OCI-LY7 (cell line): ENCODE data around the gene SCART1. TPM values are rescaled to one million over a fixed set of nuclear protein-coding genes. Genes with fewer than 3 reads are reported as not detected.

Source experiments
- BruUV-seq: library from RNA; stranded (reverse); fragments of 400-500 nt; replicated peaks from 2 replicates; lab custom pipeline; 2021; lab: Mats Ljungman, UMichigan
- CTCF ChIA-PET: fragments of 300-600 bp; sonication (Branson Sonifier 250); formaldehyde crosslinking; loops from one replicate; lab custom pipeline; 2022; ENCODE audit warnings: antibody characterized with exemption; ENCODE audit not compliant: unreplicated experiment; lab: Charles Lee
- POLR2A ChIA-PET: fragments of 300-600 bp; sonication (Branson Sonifier 250); formaldehyde crosslinking; loops from one replicate; lab custom pipeline; 2022; ENCODE audit warnings: antibody characterized with exemption; lab: Charles Lee
- DNase-seq: peaks from one replicate; pipeline ENCODE4 v3.0.0-alpha.2; 2015; ENCODE audit warnings: low spot score
- H2AFZ ChIP-seq: fragments of 200-600 bp; sonication (generic), shearing (Covaris generic); 2 replicates; pipeline ENCODE4 v1.6.1; 2014; ENCODE audit warnings: mild to moderate bottlenecking, antibody characterized with exemption, low read length, moderate library complexity
- H3K27ac ChIP-seq: fragments of 200-600 bp; sonication (generic); 2 replicates; pipeline ENCODE4 v1.5.1; 2014; ENCODE audit warnings: mixed run types, low read depth, mild to moderate bottlenecking, moderate library complexity, low read length, inconsistent platforms; ENCODE audit not compliant: poor library complexity, severe bottlenecking
- H3K36me3 ChIP-seq: fragments of 200-600 bp; sonication (generic); 2 replicates; pipeline ENCODE4 v1.6.1; 2014; ENCODE audit warnings: mild to moderate bottlenecking, antibody characterized with exemption, low read length, moderate library complexity, mixed read lengths; ENCODE audit not compliant: insufficient read depth
- H3K4me1 ChIP-seq: fragments of 200-600 bp; sonication (generic); 2 replicates; pipeline ENCODE4 v1.5.1; 2014; ENCODE audit warnings: mild to moderate bottlenecking, low read length; ENCODE audit not compliant: insufficient read depth, poor library complexity, severe bottlenecking
- H3K4me2 ChIP-seq: fragments of 200-600 bp; sonication (generic); 2 replicates; pipeline ENCODE4 v1.6.1; 2014; ENCODE audit warnings: mild to moderate bottlenecking, low read length
- H3K4me3 ChIP-seq: fragments of 200-600 bp; sonication (generic); 2 replicates; pipeline ENCODE4 v1.5.1; 2014; ENCODE audit warnings: mild to moderate bottlenecking, low read depth, low read length; ENCODE audit not compliant: poor library complexity, severe bottlenecking
- H3K79me2 ChIP-seq: fragments of 200-600 bp; sonication (generic); 2 replicates; pipeline ENCODE4 v1.6.1; 2016; ENCODE audit warnings: low read depth, mild to moderate bottlenecking, low read length, moderate library complexity, mixed read lengths; ENCODE audit not compliant: insufficient read depth
- H3K9me2 ChIP-seq: fragments of 200-600 bp; sonication (generic); 2 replicates; pipeline ENCODE4 v1.6.1; 2016; ENCODE audit warnings: mild to moderate bottlenecking, low read length, mixed read lengths; ENCODE audit not compliant: insufficient read depth
- H3K9me3 ChIP-seq: fragments of 200-600 bp; sonication (generic); 2 replicates; pipeline ENCODE4 v1.6.1; 2014; ENCODE audit warnings: mild to moderate bottlenecking, mixed run types, low read length, mixed read lengths
- H4K20me1 ChIP-seq: fragments of 200-600 bp; sonication (generic); 2 replicates; pipeline ENCODE4 v1.6.1; 2014; ENCODE audit warnings: mild to moderate bottlenecking, antibody characterized with exemption, low read length, moderate library complexity, mixed read lengths; ENCODE audit not compliant: insufficient read depth
- EZH2phosphoT487 ChIP-seq: fragments of 200-600 bp; sonication (generic); IDR thresholded peaks from 2 replicates; pipeline ENCODE4 v1.6.1; 2018; ENCODE audit warnings: low read depth, borderline replicate concordance, mild to moderate bottlenecking, mixed run types, antibody characterized with exemption, low read length, moderate library complexity, mixed read lengths
- intact Hi-C: fragments of 100-400 bp; cut with micrococcal nuclease; formaldehyde crosslinking; loops from one replicate; pipeline ENCODE4 v1.10.0; 2022; ENCODE audit not compliant: unreplicated experiment
- total RNA-seq, 2 experiments: library from RNA; depleted of rRNA in 1 of 2; stranded (reverse); fragments of >200 nt in 1 of 2; shearing (Covaris generic) in 1 of 2; gene quantifications; 2 replicates each; pipeline ENCODE4 v1.2.3, GENCODE V29; 2014 to 2022
- TF ChIP-seq, protein P1 (sequence below): fragments of 200-600 bp; sonication (generic); conservative IDR thresholded peaks from 2 replicates; pipeline ENCODE4 v1.5.1; 2014; ENCODE audit warnings: mild to moderate bottlenecking, antibody characterized with exemption, low read length, moderate library complexity, mixed read lengths

Gene SCART1
- total RNA-seq, 2 experiments from 2014 or later = 10.0 to 10.9 TPM

- Histone ChIP-seq H3K36me3 (no peaks in the 10 kb centered on the region), H4K20me1 (no peaks in the 10 kb centered on the region), H3K9me3 (no peaks in the 10 kb centered on the region), H3K9me2 (no peaks in the 10 kb centered on the region), H3K79me2 (no peaks in the 10 kb centered on the region), H3K4me2 (no peak overlapping the region), H3K4me1 (no peaks in the 10 kb centered on the region), H3K27ac (no peak overlapping the region), H3K4me3 (no peak overlapping the region), H2AFZ (no peak overlapping the region)
- TF ChIP-seq, protein P1, sequence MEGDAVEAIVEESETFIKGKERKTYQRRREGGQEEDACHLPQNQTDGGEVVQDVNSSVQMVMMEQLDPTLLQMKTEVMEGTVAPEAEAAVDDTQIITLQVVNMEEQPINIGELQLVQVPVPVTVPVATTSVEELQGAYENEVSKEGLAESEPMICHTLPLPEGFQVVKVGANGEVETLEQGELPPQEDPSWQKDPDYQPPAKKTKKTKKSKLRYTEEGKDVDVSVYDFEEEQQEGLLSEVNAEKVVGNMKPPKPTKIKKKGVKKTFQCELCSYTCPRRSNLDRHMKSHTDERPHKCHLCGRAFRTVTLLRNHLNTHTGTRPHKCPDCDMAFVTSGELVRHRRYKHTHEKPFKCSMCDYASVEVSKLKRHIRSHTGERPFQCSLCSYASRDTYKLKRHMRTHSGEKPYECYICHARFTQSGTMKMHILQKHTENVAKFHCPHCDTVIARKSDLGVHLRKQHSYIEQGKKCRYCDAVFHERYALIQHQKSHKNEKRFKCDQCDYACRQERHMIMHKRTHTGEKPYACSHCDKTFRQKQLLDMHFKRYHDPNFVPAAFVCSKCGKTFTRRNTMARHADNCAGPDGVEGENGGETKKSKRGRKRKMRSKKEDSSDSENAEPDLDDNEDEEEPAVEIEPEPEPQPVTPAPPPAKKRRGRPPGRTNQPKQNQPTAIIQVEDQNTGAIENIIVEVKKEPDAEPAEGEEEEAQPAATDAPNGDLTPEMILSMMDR = no peak
- no peak for TF ChIP-seq EZH2phosphoT487
- ChIA-PET POLR2A (no interaction called here), CTCF (no interaction called here)
- intact Hi-C loops = loop anchor here (10.0 kb wide), 1 partner anchor 971 kb away; no protein-coding TSS in a partner anchor
- no TSS peak for BruUV-seq
- no peak for DNase-seq
These were observed 11.6 kb downstream of the SCART1 start for GRCh38 chr10:133465191-133465949.

DNA sequence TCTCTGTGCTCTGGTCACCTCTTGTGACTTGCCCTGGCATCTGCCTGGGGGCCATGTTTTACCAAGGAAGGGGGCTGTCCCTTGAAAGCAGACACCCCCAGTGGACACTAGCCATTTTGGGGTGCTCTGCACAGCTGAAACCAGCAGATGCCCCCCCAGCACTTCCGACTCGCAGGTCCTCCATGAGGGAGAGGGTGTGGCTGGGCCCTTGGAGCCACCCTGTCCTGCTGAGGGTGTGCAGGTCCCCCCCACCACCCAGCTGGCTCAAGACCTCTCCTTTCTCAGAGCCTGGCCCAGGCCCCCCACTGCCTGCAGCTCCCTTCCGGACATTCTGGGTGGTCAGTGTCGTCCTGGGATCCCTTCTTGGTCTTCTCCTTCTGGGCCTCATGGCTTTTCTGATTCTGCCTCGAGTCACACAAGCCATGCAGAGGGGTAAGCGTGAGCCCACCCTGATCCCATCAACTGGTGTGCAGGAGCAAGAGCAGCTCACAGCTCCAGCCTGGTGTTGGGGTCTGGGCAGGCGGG, 12.3 kb downstream of the SCART1 start:
- TF ChIP-seq EZH2phosphoT487 = no peak
- TF ChIP-seq, protein P1 = no peak
- Histone ChIP-seq H3K4me2 (no peak overlapping the region), H3K9me2 (no peaks in the 10 kb centered on the region), H3K27ac (no peak overlapping the region), H3K4me1 (no peaks in the 10 kb centered on the region), H2AFZ (no peak overlapping the region), H3K9me3 (no peaks in the 10 kb centered on the region), H3K36me3 (no peaks in the 10 kb centered on the region), H3K4me3 (no peak overlapping the region), H4K20me1 (no peaks in the 10 kb centered on the region), H3K79me2 (no peaks in the 10 kb centered on the region)
- BruUV-seq = no TSS peak
- intact Hi-C loops = loop anchor here (10.0 kb wide), 1 partner anchor 971 kb away; no protein-coding TSS in a partner anchor
- ChIA-PET CTCF (no interaction called here), POLR2A (no interaction called here)
- DNase-seq = no peak
